Lower lobe of right lung (tissue), 2 donors: ENCODE data around the gene SRSF4. TPM values are rescaled to one million over a fixed set of nuclear protein-coding genes. Genes with fewer than 3 reads are reported as not detected.
A peak's percentile ranks its signal among the peaks of the same experiment; 100 is the strongest.
"Not testable (repeated sequence)": the region's sequence is repeated elsewhere in the genome, so short reads cannot be mapped to it uniquely, and the experiment has no call there.

Experiments
- ATAC-seq, 2 donors: fragments of 200-7000 bp; cut with Tn5 transposase; one replicate each; pipeline ENCODE4 v1.9.1; 2020 to 2022; ENCODE audit warnings: mild to moderate bottlenecking in 2 of 2, moderate library complexity in 2 of 2
- DNase-seq: peaks from one replicate; pipeline ENCODE4 v3.0.0-alpha.2; 2020
- H3K27ac ChIP-seq: fragments of 200-600 bp; one replicate; pipeline ENCODE4 v1.8.0; 2022
- H3K27me3 ChIP-seq: fragments of 200-600 bp; one replicate; pipeline ENCODE4 v1.8.0; 2022; ENCODE audit warnings: low read depth
- H3K36me3 ChIP-seq: fragments of 200-600 bp; one replicate; pipeline ENCODE4 v1.8.0; 2022; ENCODE audit warnings: mild to moderate bottlenecking
- H3K4me1 ChIP-seq: fragments of 200-600 bp; one replicate; pipeline ENCODE4 v1.8.0; 2022
- H3K4me3 ChIP-seq: fragments of 200-600 bp; one replicate; pipeline ENCODE4 v1.8.0; 2022; ENCODE audit warnings: mild to moderate bottlenecking
- H3K9me3 ChIP-seq: fragments of 200-600 bp; one replicate; pipeline ENCODE4 v1.8.0; 2022
- intact Hi-C: fragments of 100-400 bp; cut with DNase I; formaldehyde crosslinking; loops from one replicate; pipeline ENCODE4 v1.11.0; 2022
- total RNA-seq: library from RNA; stranded (reverse); fragmentation: NEBNext Ultra II Directional; extraction: Animal tissue kit (Norgen Biotek cat#: 25700); gene quantifications from one replicate; pipeline ENCODE4 v1.2.1, GENCODE V29; 2021
- TF ChIP-seq, protein P1 (sequence below): fragments of 200-600 bp; IDR thresholded peaks from one replicate; pipeline ENCODE4 v1.8.0; 2022; ENCODE audit warnings: antibody characterized with exemption, mild to moderate bottlenecking
- donor health status: DM: no; HTN: yes; CAD: no; lungs with severe emphysema.

SRSF4 gene
- total RNA-seq, 1 donor from 2014 or later, result 73.9 TPM

DNA sequence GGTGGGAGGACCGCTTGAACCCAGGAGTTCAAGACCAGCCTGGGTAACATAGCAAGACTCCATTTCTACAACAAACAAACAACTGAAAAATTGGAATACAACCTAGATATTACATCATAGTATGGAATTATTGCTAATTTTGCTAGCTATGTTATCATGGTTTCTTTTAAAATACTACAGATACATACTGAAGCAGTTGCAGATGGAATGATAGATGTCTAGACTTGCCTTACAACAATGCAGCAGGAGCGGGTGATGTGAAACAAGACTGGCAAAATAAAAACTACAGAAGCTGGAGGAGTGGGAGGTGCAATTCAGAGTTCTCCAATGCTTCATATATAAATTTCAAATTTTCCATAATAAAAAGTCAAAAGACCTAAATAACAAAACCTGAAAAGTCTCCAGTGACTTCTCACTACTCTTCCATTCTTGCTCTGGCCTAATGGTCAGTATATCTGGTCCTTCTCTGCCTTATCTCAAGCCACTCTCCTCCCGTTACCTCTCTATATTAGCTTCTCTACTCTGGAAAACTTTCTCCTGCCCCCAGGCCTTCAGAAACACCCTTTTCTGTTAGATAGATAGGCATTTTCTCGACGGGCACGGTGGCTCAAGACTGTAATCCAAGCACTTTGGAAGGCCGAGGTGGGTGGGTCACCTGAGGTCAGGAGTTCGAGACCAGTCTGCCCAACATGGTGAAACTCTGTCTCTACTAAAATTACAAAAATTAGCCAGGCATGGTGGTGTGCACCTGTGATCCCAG is 29.5 kb downstream of the SRSF4 start:
- no peak overlapping the region for H3K27ac ChIP-seq
- TF ChIP-seq, protein P1, sequence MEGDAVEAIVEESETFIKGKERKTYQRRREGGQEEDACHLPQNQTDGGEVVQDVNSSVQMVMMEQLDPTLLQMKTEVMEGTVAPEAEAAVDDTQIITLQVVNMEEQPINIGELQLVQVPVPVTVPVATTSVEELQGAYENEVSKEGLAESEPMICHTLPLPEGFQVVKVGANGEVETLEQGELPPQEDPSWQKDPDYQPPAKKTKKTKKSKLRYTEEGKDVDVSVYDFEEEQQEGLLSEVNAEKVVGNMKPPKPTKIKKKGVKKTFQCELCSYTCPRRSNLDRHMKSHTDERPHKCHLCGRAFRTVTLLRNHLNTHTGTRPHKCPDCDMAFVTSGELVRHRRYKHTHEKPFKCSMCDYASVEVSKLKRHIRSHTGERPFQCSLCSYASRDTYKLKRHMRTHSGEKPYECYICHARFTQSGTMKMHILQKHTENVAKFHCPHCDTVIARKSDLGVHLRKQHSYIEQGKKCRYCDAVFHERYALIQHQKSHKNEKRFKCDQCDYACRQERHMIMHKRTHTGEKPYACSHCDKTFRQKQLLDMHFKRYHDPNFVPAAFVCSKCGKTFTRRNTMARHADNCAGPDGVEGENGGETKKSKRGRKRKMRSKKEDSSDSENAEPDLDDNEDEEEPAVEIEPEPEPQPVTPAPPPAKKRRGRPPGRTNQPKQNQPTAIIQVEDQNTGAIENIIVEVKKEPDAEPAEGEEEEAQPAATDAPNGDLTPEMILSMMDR, result no peak
- H3K4me3 ChIP-seq, result no peak overlapping the region
- peaks cover 100% of the 10 kb centered on the region for H3K36me3 ChIP-seq
- no peak for ATAC-seq
- no peak for DNase-seq
- peaks cover 14% of the 10 kb centered on the region for H3K4me1 ChIP-seq
- intact Hi-C loops, result no loop called here
- H3K27me3 ChIP-seq, result no peaks in the 10 kb centered on the region
- H3K9me3 ChIP-seq, result no peaks in the 10 kb centered on the region

DNA sequence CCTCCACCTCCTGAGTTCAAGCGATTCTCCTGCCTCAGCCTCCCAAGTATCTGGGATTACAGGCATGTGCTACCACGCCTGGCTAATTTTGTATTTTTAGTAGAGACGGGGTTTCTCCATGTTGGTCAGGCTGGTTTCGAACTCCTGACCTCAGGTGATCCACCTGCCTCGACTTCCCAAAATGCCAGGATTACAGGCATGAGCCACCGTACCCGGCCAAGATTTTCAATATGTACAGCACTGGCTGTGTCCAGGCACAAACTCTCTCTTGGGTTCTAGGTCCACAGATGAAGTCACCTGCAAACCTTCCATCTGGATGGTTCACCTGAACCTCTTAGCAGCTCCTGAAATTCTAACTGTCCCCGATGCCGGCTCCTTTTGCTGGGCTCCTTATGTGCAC is 31.4 kb downstream of the SRSF4 start:
- H3K27ac ChIP-seq, H3K4me3 ChIP-seq, H3K27me3 ChIP-seq, intact Hi-C loops, H3K4me1 ChIP-seq, DNase-seq, H3K9me3 ChIP-seq, ATAC-seq: not testable (repeated sequence)
- H3K36me3 ChIP-seq, result peaks cover 100% of the 10 kb centered on the region

DNA sequence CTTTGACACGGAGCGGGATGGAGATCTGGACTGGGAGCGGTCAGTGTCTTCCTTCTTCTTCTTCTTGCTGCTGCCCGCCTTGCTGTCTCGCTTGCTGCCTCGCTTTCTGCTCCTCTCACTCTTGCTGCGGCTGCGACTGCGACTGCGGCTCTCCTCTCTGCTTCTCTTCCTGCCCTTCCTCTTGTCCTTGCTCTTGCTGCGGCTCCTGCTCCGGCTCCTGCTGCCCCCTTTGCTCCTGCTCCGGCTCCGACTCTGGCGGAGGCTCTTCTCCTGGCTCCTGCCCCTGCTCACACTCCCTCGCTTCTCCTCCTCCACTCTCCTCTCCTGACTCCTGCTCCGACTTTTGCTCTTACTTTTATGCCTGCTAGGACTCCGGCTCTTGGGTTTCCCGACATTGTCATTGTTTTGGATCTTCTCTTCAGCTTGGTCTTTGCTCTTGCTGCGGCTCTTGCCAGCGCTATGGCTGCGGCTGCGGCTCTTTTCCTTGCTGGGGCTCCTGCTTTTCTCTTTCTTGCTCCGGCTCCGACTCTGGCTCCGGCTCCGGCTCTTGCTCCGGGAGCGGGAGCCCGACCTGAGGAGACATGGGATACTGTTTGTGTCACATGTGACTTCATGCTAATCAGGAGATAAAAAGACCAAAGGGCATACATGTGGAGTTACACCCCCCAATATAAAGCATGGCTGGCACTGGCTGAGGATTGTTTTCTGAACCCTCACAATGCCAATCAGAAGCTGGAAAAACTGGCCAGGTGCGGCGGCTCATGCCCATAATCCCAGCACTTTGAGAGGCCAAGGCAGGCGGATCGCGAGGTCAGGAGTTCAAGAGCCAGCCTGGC is 32.8 kb downstream of the SRSF4 start:
- H3K36me3 ChIP-seq, result peaks cover 96% of the 10 kb centered on the region
- H3K27me3 ChIP-seq, result no peaks in the 10 kb centered on the region
- ATAC-seq (no peak), DNase-seq (peak; percentile 28)
- H3K27ac ChIP-seq, result no peak overlapping the region
- intact Hi-C loops, result no loop called here
- H3K4me3 ChIP-seq, result no peak overlapping the region
- TF ChIP-seq, protein P1, result no peak
- no peaks in the 10 kb centered on the region for H3K9me3 ChIP-seq
- H3K4me1 ChIP-seq, result peaks cover 5% of the 10 kb centered on the region

DNA sequence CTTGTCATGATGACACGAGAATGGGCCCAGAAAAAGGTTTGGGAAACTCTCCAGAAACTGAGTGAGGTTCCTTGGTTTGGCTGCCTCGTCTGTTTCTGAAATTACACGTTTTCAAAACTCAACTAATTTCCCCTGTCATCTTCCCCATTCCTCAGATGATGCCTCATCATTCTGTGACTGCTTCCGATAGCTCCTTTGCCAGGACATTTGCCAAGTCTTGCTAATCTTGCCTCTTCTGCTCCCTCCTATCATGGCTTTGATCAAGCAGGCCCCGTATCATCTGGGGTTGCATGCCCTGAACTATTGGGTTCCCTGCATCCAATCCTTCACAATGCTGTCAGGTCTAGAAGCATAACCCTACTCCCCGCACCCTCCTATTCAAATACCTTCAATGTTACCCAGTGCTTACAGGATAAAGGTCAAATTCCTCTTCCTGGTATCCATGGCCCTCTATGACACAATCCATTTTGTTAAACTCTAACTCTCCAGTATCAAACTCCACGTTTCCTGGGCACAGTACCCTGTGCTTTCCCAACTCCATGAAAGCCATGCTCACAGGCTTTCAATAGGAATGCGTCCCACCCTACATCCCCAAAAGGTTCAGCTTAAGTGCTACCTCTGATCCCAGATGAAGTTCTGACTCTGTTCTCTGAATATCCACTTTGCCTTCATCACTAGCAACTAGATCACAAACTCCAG is 35.8 kb downstream of the SRSF4 start:
- no peak overlapping the region for H3K27ac ChIP-seq
- TF ChIP-seq, protein P1, result no peak
- peaks cover 5% of the 10 kb centered on the region for H3K4me1 ChIP-seq
- no peaks in the 10 kb centered on the region for H3K9me3 ChIP-seq
- H3K36me3 ChIP-seq, result peaks cover 67% of the 10 kb centered on the region
- intact Hi-C loops, result no loop called here
- ATAC-seq, result peak; percentile 9 to 31
- DNase-seq, result no peak
- H3K4me3 ChIP-seq, result no peak overlapping the region
- H3K27me3 ChIP-seq, result no peaks in the 10 kb centered on the region

DNA sequence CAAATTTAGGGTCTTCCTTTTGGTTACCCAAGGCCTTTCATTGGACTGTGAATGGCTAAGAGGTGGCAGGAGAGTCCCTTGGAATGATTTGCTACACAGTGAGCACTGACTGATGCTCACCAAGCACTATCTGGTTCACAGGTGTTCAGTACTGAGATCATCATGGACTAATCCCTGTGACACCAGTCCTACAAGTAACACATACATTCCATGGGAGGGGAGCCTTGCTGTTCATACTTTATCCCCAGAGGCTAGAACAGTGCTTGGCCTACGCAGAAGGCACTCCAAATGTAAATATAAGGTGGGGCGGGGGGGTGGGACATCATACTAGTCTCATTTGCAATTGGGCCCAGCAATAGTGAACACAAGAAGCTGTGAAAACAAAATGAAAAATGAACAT is 37.5 kb downstream of the SRSF4 start:
- DNase-seq (no peak), ATAC-seq (no peak)
- intact Hi-C loops, result no loop called here
- Histone ChIP-seq H3K4me1 (peaks cover 5% of the 10 kb centered on the region), H3K9me3 (no peaks in the 10 kb centered on the region), H3K27ac (no peak overlapping the region), H3K27me3 (no peaks in the 10 kb centered on the region), H3K36me3 (peaks cover 50% of the 10 kb centered on the region), H3K4me3 (no peak overlapping the region)
- TF ChIP-seq, protein P1, result no peak
